DMS153 (cell line): ENCODE data around the gene SFTA2.
"Not testable (repeated sequence)": the region's sequence is repeated elsewhere in the genome, so short reads cannot be mapped to it uniquely, and the experiment has no call there.

ENCODE experiments used
- DNase-seq: peaks from one replicate; lab custom pipeline; 2025; lab: John Stamatoyannopoulos, UW

Gene SFTA2

GRCh38 chr6:30942338-30943060, 10.5 kb upstream of the SFTA2 start:
- DNase-seq: no peak

DNA sequence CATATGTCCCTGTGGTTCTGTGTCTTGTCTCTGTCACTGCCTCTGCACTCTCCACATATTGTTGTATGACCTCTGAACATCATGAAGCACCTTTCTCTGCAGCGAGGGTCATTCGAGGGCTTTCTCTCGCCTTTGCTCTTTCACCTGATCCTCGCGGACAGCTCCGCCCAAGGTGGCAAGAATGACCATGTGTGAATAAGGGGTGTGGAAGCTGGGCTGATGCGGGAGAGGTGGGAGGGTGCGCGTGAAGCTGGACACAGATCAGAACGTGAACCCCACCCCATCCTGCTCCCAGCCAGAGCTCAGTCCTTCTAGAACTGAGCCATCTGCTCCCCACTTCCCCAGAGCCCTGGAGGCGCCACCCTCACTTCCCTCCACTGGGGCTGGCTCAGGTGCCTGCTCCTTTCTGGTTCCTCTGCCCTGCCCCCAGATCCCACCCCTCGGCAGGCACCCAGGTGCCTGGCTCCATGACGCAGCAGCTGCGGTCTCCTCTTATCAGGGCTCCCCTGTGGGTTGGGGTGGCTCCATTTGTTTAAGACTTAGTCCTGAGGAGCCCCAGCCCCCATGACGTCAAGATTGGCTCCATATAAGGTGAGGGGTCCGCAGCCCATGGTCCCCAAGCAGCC, 8.5 kb upstream of the SFTA2 start, which contains the start of gene MUCL3:
MUCL3 (plus strand) TSS at position 613 of the 626 bp plus-strand sequence. CDS start 27 bp downstream, outside the sequence.
- no peak for DNase-seq

DNA sequence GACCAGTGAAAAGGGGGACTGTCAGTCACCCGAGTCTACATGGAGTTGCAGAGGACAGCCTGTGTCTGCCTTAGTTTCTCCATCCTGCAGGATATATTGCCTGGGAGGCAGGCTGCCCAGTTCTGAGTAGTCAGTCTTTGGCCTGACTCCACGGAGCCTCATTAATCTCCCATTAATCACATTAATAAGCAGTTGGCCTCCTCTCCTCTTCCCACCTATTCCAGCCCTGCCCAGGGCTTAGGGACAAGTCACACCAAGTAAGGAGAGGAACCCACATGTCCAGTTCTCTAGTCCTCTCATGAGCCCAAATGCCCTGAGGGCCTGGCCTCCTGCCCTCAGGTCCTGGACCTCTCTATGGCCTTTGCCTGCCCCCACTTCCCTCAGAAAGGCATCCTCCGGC, 7.5 kb upstream of the SFTA2 start:
- DNase-seq: no peak

- DNase-seq: no peak
Observed at GRCh38 chr6:30938730-30939129, 6.8 kb upstream of the SFTA2 start.

- no peak for DNase-seq
Observed at GRCh38 chr6:30937265-30937664, 5.3 kb upstream of the SFTA2 start.

DNA sequence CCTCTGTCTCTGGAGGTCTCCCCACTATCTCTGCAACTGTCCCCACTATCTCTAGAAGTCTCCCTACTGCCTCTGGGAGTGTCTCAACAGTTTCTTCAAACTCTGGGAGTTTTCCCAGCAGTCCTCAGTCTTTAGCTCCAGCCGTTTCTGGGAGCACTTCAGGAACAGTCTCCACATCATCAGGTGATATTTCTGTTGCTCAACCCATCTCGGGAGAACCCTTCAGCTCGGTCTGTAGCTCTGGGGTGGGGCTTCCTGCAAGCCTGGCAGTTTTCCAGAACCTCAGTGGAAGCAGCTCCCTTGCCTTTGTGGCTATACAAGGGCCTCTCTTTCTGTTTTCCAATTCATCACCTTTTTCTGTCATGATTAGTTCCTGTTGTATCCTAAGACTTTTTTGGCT, 3.0 kb upstream of the SFTA2 start:
- peak; percentile 53 for DNase-seq

DNA sequence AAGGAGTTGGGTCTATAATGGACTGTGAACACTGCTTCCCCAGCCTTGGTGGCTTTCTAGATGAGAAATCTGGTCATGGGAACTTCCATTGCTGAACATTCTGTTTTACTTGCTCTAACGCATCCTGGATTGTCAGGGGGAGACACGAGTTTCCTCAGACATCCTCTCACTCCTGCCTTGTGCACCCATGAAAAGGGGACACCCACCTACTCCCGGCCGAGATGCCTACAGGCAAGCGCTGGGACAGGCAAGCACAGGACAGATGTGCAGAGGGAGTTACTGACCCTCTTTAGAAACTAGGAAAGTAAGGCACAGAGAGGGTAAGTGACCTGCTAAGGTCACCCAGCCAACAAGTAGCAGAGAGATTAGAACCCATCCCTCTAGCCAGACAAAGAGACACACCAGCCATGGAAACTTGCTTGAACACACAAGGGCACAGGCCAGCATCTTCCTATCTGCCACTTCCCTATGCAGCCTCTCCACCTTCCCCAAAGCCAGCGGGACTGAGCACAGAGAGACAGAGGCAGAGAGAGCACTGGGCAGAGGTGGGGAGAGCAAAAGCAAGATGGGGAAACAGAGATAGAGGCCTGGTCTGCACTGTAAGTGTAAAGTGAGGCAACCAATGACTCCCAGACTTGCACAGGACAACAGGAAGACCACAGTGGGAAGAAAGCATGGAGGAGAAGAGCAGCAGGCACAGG, 845 bp upstream of the SFTA2 start:
- no peak for DNase-seq

DNA sequence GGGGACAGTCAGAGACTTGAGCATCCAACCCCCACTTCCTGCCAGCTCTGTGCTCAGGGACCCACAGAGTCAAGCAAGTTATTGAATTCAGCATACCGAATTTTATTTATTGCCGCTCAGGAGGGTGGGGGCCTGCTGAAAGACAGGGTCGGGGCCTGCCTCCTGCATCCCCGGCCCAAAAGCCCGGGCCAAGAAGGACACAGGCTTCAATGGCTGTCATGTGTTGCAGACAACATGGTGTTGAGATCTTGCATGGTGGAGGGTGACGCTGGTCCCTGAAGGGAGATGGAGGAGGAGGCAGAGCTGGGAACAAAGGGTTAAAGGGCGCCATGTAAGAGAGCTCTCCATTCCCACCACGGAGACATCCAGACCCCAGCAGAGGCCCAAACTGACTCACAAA, 698 bp downstream of the SFTA2 start:
- DNase-seq: no peak

- no peak for DNase-seq
Observed at GRCh38 chr6:30930506-30930905, 1.5 kb downstream of the SFTA2 start.

GRCh38 chr6:30928677-30929076, 3.3 kb downstream of the SFTA2 start:
- DNase-seq: no peak

GRCh38 chr6:30927080-30927479, 4.9 kb downstream of the SFTA2 start:
- not testable (repeated sequence) for DNase-seq

GRCh38 chr6:30926644-30927043, 5.3 kb downstream of the SFTA2 start:
- DNase-seq: no peak

- not testable (repeated sequence) for DNase-seq
Observed at GRCh38 chr6:30924040-30924627, 7.8 kb downstream of the SFTA2 start.

DNA sequence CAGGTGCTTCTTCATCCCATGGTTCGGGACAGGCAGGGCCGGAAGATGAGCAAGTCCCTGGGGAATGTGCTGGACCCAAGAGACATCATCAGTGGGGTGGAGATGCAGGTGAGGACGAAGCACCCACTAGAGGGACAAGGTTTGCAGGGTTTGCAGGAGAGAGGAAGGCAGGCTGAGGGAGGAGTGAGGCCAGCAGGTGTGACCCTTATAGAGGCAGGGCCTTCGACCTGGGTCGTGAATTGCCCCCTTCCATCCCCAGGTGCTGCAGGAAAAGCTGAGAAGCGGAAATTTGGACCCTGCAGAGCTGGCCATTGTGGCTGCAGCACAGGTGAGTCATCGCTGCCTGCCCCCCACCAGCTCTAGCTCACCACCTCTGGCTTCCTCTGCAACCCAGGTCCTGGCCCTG, 9.5 kb downstream of the SFTA2 start:
- DNase-seq: no peak

DNA sequence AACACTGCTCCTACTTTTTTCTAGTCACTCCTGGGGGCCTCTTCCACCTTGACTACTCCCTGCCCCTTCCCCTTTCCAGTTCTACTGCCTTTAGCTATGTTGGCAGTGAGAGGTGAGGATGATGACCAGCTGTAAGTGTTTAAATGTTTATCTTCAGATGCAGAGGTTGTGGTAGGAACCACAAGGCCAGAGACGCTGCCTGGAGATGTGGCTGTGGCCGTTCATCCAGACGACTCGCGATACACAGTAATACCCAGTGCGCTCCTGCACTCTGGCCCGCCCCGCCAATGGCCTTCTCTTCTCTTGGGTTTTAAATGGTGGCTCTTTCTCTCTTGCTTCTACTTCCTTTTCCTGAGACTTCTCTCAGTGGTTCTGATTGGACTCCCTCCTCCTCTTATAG, 13.3 kb downstream of the SFTA2 start:
- no peak for DNase-seq

GRCh38 chr6:30917487-30917886, 14.5 kb downstream of the SFTA2 start:
- DNase-seq: no peak

DNA sequence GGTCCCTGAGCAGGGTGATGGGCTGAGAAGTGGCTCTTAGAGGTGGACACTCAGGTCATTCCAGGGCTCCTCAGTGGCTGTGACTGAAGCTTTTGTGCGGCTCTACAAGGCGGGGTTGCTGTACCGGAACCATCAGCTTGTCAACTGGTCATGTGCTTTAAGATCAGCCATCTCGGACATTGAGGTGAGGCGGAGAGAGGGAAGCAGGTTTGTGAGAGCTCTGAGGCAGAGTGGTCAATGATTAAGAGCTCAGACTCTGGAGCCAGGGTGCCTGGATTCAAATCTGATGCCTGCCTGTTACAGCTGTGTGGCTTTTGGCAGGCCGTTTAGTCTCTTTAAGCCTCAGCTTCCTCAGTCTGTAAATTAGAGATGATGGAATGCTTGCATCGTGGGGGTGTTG, 14.9 kb downstream of the SFTA2 start:
- DNase-seq: no peak

DNA sequence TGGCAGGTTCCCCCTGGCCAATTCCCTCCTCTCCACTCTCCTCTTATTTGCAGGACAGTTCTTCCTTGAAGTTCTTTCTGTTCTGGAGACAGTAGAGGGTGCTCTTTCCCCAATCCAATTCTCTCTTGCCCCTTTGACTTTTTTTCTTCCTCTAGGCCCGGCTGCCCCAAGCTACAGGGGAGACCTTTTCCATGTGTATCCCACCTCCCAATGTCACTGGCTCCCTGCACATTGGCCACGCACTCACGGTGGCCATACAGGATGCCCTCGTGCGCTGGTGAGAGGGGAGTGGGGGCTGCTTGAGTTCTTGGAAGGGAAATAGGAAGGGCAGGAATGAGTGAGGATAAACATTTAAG, 16.4 kb downstream of the SFTA2 start:
- DNase-seq: peak; percentile 73

DNA sequence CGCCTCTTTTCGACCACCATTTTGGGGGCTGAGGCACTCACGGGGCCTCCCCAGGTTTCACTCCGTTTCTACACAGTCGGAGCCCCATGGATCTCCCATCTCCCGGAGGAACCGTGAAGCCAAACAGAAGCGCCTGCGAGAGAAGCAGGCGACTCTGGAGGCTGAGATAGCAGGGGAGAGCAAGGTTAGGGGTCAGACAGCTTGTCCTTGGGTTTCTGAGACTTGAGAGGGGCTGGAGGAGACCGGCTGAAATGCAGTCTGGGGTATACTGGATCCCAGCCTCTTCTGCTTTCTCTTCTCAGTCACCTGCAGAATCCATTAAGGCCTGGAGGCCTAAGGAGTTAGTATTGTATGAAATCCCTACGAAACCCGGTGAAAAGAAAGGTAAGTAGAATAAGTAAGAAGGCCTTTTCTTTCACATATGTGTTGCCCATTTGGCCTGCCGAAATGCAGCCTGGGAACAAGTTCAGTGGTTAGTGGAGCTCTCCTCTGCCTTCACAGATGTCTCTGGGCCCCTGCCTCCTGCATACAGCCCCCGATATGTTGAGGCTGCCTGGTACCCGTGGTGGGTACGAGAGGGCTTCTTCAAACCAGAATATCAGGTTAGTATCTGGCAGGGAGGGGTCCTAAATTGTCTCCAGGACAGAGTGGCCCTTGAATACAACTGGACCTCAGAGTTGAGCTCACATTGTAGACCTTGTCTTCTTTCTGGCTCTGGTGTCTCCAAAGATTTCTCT, 16.9 kb downstream of the SFTA2 start:
- DNase-seq: no peak

GRCh38 chr6:30914076-30914853, 17.7 kb downstream of the SFTA2 start, which contains the start of gene VARS2:
Gene VARS2, plus strand, starts transcription at chr6:30914238. Its CDS starts 599 bp downstream, at chr6:30914837.
- DNase-seq: peak; percentile 91

- no peak for DNase-seq
Observed at GRCh38 chr6:30913721-30914075, 18.3 kb downstream of the SFTA2 start.
